HepG2 (cell line): ENCODE data around the gene GMNN. TPM values are rescaled to one million over a fixed set of nuclear protein-coding genes. Genes with fewer than 3 reads are reported as not detected.

Experiments used
- ASH2L ChIP-seq: fragments of 300-600, 200-600 bp; sonication (generic); IDR thresholded peaks from 2 replicates; pipeline ENCODE4 v1.7.0; 2017; ENCODE audit warnings: low read depth, mild to moderate bottlenecking, moderate library complexity, mixed read lengths, low read length; ENCODE audit not compliant: insufficient read length
- BRD4 ChIP-seq: sonication (generic); formaldehyde crosslinking; IDR thresholded peaks from 2 replicates; pipeline ENCODE4 v1.4.0; 2020; ENCODE audit warnings: missing genetic modification reagents
- CHCHD3 ChIP-seq: sonication (generic); formaldehyde crosslinking; IDR thresholded peaks from 2 replicates; pipeline ENCODE4 v1.8.0; 2022; ENCODE audit warnings: mild to moderate bottlenecking, missing genetic modification reagents, moderate library complexity
- GTF3A ChIP-seq: sonication (generic); formaldehyde crosslinking; conservative IDR thresholded peaks from 2 replicates; pipeline ENCODE4 v1.4.0; 2020; ENCODE audit warnings: mild to moderate bottlenecking, missing genetic modification reagents
- HOXD1 ChIP-seq: sonication (generic); formaldehyde crosslinking; IDR thresholded peaks from 2 replicates; pipeline ENCODE4 v1.5.0; 2020; ENCODE audit warnings: missing genetic modification reagents
- JUND ChIP-seq: sonication (generic); formaldehyde crosslinking; IDR thresholded peaks from 2 replicates; pipeline ENCODE4 v1.8.0; 2022; ENCODE audit warnings: mild to moderate bottlenecking, missing genetic modification reagents
- MYC ChIP-seq: sonication (generic); formaldehyde crosslinking; IDR thresholded peaks from 2 replicates; pipeline ENCODE4 v1.9.0; 2021; ENCODE audit warnings: missing genetic modification reagents, borderline replicate concordance
- PAX8 ChIP-seq: sonication (generic); formaldehyde crosslinking; IDR thresholded peaks from 2 replicates; pipeline ENCODE4 v1.8.0; 2022; ENCODE audit warnings: mild to moderate bottlenecking, missing genetic modification reagents, borderline replicate concordance
- RAD51 ChIP-seq: fragments of 450-650 bp; IDR thresholded peaks from 2 replicates; pipeline ENCODE4 v1.6.1; 2016; ENCODE audit warnings: borderline replicate concordance
- RELA ChIP-seq: sonication (generic); formaldehyde crosslinking; IDR thresholded peaks from 2 replicates; pipeline ENCODE4 v1.4.0; 2020; ENCODE audit warnings: missing genetic modification reagents
- SOX5 ChIP-seq: IDR thresholded peaks from 2 replicates; pipeline ENCODE4 v1.6.1; 2016; ENCODE audit warnings: borderline replicate concordance
- SRY ChIP-seq: sonication (generic); formaldehyde crosslinking; IDR thresholded peaks from 2 replicates; pipeline ENCODE4 v1.8.0; 2022; ENCODE audit warnings: mild to moderate bottlenecking, missing genetic modification reagents
- ZBTB26 ChIP-seq: IDR thresholded peaks from 2 replicates; pipeline ENCODE4 v1.6.1; 2016; ENCODE audit warnings: missing compliant biosample characterization, missing genetic modification reagents, borderline replicate concordance
- ZFP91 ChIP-seq: sonication (generic); formaldehyde crosslinking; IDR thresholded peaks from 2 replicates; pipeline ENCODE4 v1.9.0; 2022; ENCODE audit warnings: missing genetic modification reagents, mild to moderate bottlenecking, borderline replicate concordance
- ZNF558 ChIP-seq: sonication (generic); formaldehyde crosslinking; IDR thresholded peaks from 2 replicates; pipeline ENCODE4 v1.9.0; 2022; ENCODE audit warnings: mild to moderate bottlenecking, missing genetic modification reagents, borderline replicate concordance
- ZNF639 ChIP-seq: conservative IDR thresholded peaks from 2 replicates; pipeline ENCODE4 v1.6.1; 2018; ENCODE audit warnings: missing genetic modification reagents
- ZNF646 ChIP-seq: sonication (generic); formaldehyde crosslinking; IDR thresholded peaks from 2 replicates; pipeline ENCODE4 v1.9.0; 2021; ENCODE audit warnings: mild to moderate bottlenecking, missing genetic modification reagents
- ZNF850 ChIP-seq: sonication (generic); formaldehyde crosslinking; conservative IDR thresholded peaks from 2 replicates; pipeline ENCODE4 v1.9.0; 2021; ENCODE audit warnings: mild to moderate bottlenecking, missing genetic modification reagents
- polyA plus RNA-seq, 8 experiments: library from polyadenylated mRNA; depleted of rRNA in 3 of 8; stranded (reverse) in 7 of 8; unstranded in 1 of 8; fragments of >200 nt; fragmentation: Illumina TruSeq in 4 of 8; extraction: Trizol in 4 of 8; gene quantifications; 2 replicates each; pipeline versions ENCODE4 v1.2.1 to v1.2.3, GENCODE V29; 2011 to 2016; ENCODE audit warnings: low read depth in 4 of 8, missing spikeins in 1 of 8, mixed read lengths in 1 of 8; ENCODE audit not compliant: insufficient read depth in 1 of 8
- total RNA-seq, 5 experiments: library from RNA; depleted of rRNA; stranded (reverse); fragments of >200 nt; fragmentation: Illumina TruSeq; extraction: Trizol; gene quantifications; 2 replicates each; pipeline ENCODE4 v1.2.3, GENCODE V29; 2016; ENCODE audit warnings: low read depth in 1 of 5

Gene GMNN
- total and polyA plus RNA-seq, 2 of the 13 experiments (the other 11 are each of a cell fraction or from before 2014, with no cell fraction given): 61.8 to 154 TPM

- TF ChIP-seq ZNF850 (CRISPR knock-in tag) (0 out of 2 replicates have a peak, but pooled peaks have one; percentile 56), ZNF558 (CRISPR knock-in tag) (peak; percentile 74; the same call in 1 of the 2 replicates), BRD4 (CRISPR knock-in tag) (peak; percentile 93), MYC (peak; percentile 92), SOX5 (peak; percentile 35; the same call in 1 of the 2 replicates), HOXD1 (CRISPR knock-in tag) (peak; percentile 93), ZNF646 (CRISPR knock-in tag) (no peak), ZBTB26 (CRISPR knock-in tag) (no peak; the same call in none of the 2 replicates), SRY (CRISPR knock-in tag) (peak; percentile 99), ZFP91 (peak; percentile 97), RAD51 (peak; percentile 96), GTF3A (CRISPR knock-in tag) (peak; percentile 99), ZNF639 (no peak; the same call in none of the 2 replicates), CHCHD3 (CRISPR knock-in tag) (no peak), PAX8 (peak; percentile 98), ASH2L (peak; percentile 98), RELA (peak; percentile 21; the same call in 1 of the 2 replicates), JUND (0 out of 2 replicates have a peak, but pooled peaks have one; percentile 30)
Measured at GRCh38 chr6:24774696-24775519, at the start of gene GMNN (continued).
